ENCODE data around the gene RFNG. TPM values are rescaled to one million over a fixed set of nuclear protein-coding genes. Genes with fewer than 3 reads are reported as not detected.

Gene RFNG
- total and polyA plus RNA-seq, 10 of the 15 experiments (the other 5 are each of a cell fraction or from before 2014, with no cell fraction given) = 0.10 to 19.6 (median 6.2) TPM

- 89% methylated on average over 25 of the region's 31 CpGs for WGBS (ENCODE audit: insufficient coverage, insufficient replicate concordance, low lambda C conversion rate, missing lambda C conversion rate)
- H3K27me3 ChIP-seq (replicated peaks in 1 of 2; ENCODE audit: control insufficient read depth in 2 of 2, insufficient read depth in 2 of 2, low read length in 1 of 2) = no peaks in the 10 kb centered on the region
- no peak overlapping the region for H3K9ac ChIP-seq (ENCODE audit: control insufficient read depth, insufficient read depth, low read length)
- BruUV-seq (replicated peaks) = no TSS peak
- no peak overlapping the region for H3K4me2 ChIP-seq (ENCODE audit: control insufficient read depth, insufficient read depth)
- intact Hi-C loops (cut with micrococcal nuclease; ENCODE audit: unreplicated experiment) (no loop called here), in situ Hi-C loops (cut with MboI) (no loop called here)
- ChIA-PET POLR2A (no interaction called here), RAD21 (ENCODE audit: unreplicated experiment) (no interaction called here), CTCF (no interaction called here), SMC1A (ENCODE audit: uncharacterized antibody, unreplicated experiment) (no interaction called here)
- ATAC-seq (no peak), FAIRE-seq (no peak), DNase-seq (ENCODE audit: low read depth, low spot score) (no peak)
- H3K4me3 ChIP-seq = no peak overlapping the region
- H3K4me1 ChIP-seq (ENCODE audit: control insufficient read depth, insufficient read depth, low read length) = no peaks in the 10 kb centered on the region
- no peak overlapping the region for H3K27ac ChIP-seq (ENCODE audit: control insufficient read depth, insufficient read depth)
- no peaks in the 10 kb centered on the region for H3K79me2 ChIP-seq (ENCODE audit: control insufficient read depth, insufficient read depth, low read length)
- no peaks in the 10 kb centered on the region for H4K20me1 ChIP-seq (ENCODE audit: control insufficient read depth, insufficient read depth)
- no peak overlapping the region for H2AFZ ChIP-seq (ENCODE audit: control insufficient read depth, low read depth, low read length)
- H3K9me3 ChIP-seq (replicated peaks; ENCODE audit: control insufficient read depth, insufficient read depth, low read length) = no peaks in the 10 kb centered on the region
- peak; percentile 59 for TF ChIP-seq POLR2A (IDR thresholded peaks at IDR 0.05; ENCODE audit: low read depth, low read length)
- TF ChIP-seq, protein P1, sequence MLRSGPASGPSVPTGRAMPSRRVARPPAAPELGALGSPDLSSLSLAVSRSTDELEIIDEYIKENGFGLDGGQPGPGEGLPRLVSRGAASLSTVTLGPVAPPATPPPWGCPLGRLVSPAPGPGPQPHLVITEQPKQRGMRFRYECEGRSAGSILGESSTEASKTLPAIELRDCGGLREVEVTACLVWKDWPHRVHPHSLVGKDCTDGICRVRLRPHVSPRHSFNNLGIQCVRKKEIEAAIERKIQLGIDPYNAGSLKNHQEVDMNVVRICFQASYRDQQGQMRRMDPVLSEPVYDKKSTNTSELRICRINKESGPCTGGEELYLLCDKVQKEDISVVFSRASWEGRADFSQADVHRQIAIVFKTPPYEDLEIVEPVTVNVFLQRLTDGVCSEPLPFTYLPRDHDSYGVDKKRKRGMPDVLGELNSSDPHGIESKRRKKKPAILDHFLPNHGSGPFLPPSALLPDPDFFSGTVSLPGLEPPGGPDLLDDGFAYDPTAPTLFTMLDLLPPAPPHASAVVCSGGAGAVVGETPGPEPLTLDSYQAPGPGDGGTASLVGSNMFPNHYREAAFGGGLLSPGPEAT (IDR thresholded peaks at IDR 0.05; ENCODE audit: low read depth) = no peak
- peaks cover 17 to 87% of the 10 kb centered on the region in 2 experiments for H3K36me3 ChIP-seq (ENCODE audit: control insufficient read depth in 2 of 2, insufficient read depth in 2 of 2, low read length in 1 of 2)
Observed at GRCh38 chr17:82084373-82085030, 32.9 kb upstream of the RFNG start.

GRCh38 chr17:82083533-82084359 lies 32.1 kb upstream of the RFNG start:
- H3K9ac ChIP-seq (ENCODE audit: control insufficient read depth, insufficient read depth, low read length) = no peak overlapping the region
- 93% methylated on average over 41 of the region's 55 CpGs for WGBS (ENCODE audit: insufficient coverage, insufficient replicate concordance, low lambda C conversion rate, missing lambda C conversion rate)
- peaks cover 17 to 84% of the 10 kb centered on the region in 2 experiments for H3K36me3 ChIP-seq (ENCODE audit: control insufficient read depth in 2 of 2, insufficient read depth in 2 of 2, low read length in 1 of 2)
- intact Hi-C loops (cut with micrococcal nuclease; ENCODE audit: unreplicated experiment) = no loop called here
- CTCF ChIA-PET = no interaction called here
- no peaks in the 10 kb centered on the region for H3K4me1 ChIP-seq (ENCODE audit: control insufficient read depth, insufficient read depth, low read length)
- H3K79me2 ChIP-seq (ENCODE audit: control insufficient read depth, insufficient read depth, low read length) = no peaks in the 10 kb centered on the region
- in situ Hi-C loops (cut with MboI) = no loop called here
- H3K4me3 ChIP-seq = no peak overlapping the region
- RAD21 ChIA-PET (ENCODE audit: unreplicated experiment) = no interaction called here
- SMC1A ChIA-PET (ENCODE audit: uncharacterized antibody, unreplicated experiment) = no interaction called here
- H3K9me3 ChIP-seq (replicated peaks; ENCODE audit: control insufficient read depth, insufficient read depth, low read length) = no peaks in the 10 kb centered on the region
- ATAC-seq = no peak
- no peak for DNase-seq (ENCODE audit: low read depth, low spot score)
- no peak overlapping the region for H3K4me2 ChIP-seq (ENCODE audit: control insufficient read depth, insufficient read depth)
- H4K20me1 ChIP-seq (ENCODE audit: control insufficient read depth, insufficient read depth) = no peaks in the 10 kb centered on the region
- no peak overlapping the region for H2AFZ ChIP-seq (ENCODE audit: control insufficient read depth, low read depth, low read length)
- no TSS peak for BruUV-seq (replicated peaks)
- POLR2A ChIA-PET = no interaction called here
- FAIRE-seq = no peak
- H3K27ac ChIP-seq (ENCODE audit: control insufficient read depth, insufficient read depth) = no peak overlapping the region
- no peak for TF ChIP-seq TCF12 (IDR thresholded peaks at IDR 0.05; ENCODE audit: low read depth, low read length)
- no peak for TF ChIP-seq TARDBP (IDR thresholded peaks at IDR 0.05; ENCODE audit: borderline replicate concordance)
- TF ChIP-seq ATF2 (IDR thresholded peaks at IDR 0.05; ENCODE audit: low read length) = no peak
- no peak for TF ChIP-seq YY1 (IDR thresholded peaks at IDR 0.05; ENCODE audit: low read depth, low read length)
- no peak for TF ChIP-seq MYC (IDR thresholded peaks at IDR 0.05; ENCODE audit: insufficient read depth, insufficient read length, insufficient replicate concordance, low read length, severe bottlenecking)
- no peak for TF ChIP-seq ZBTB33 (IDR thresholded peaks at IDR 0.05)
- H3K27me3 ChIP-seq (replicated peaks in 1 of 2; ENCODE audit: control insufficient read depth in 2 of 2, insufficient read depth in 2 of 2, low read length in 1 of 2) = no peaks in the 10 kb centered on the region
